ENCODE results near the gene MISP3. TPM values are rescaled to one million over a fixed set of nuclear protein-coding genes. Genes with fewer than 3 reads are reported as not detected.
A peak's percentile ranks its signal among the peaks of the same experiment; 100 is the strongest.

Gene MISP3
- total and polyA plus RNA-seq, 9 of the 15 experiments (the other 6 are each of a cell fraction or from before 2014, with no cell fraction given), result 0.25 to 5.6 (median 1.6) TPM

- TF ChIP-seq, protein P1, sequence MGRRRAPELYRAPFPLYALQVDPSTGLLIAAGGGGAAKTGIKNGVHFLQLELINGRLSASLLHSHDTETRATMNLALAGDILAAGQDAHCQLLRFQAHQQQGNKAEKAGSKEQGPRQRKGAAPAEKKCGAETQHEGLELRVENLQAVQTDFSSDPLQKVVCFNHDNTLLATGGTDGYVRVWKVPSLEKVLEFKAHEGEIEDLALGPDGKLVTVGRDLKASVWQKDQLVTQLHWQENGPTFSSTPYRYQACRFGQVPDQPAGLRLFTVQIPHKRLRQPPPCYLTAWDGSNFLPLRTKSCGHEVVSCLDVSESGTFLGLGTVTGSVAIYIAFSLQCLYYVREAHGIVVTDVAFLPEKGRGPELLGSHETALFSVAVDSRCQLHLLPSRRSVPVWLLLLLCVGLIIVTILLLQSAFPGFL (CRISPR knock-in tag; IDR thresholded peaks at IDR 0.05), result 0 out of 2 replicates have a peak, but pooled peaks have one; percentile 64
- no peak for TF ChIP-seq NCOA4 (IDR thresholded peaks at IDR 0.05; ENCODE audit: partially characterized antibody)
- peak; percentile 83 for TF ChIP-seq SMAD4 (CRISPR knock-in tag; conservative IDR thresholded peaks at IDR 0.05)
- TF ChIP-seq ZNF518B (CRISPR knock-in tag; IDR thresholded peaks at IDR 0.05), result no peak
- no peak for TF ChIP-seq RNF219 (CRISPR knock-in tag; IDR thresholded peaks at IDR 0.05)
- peak in 1 of 2 experiments; percentile 41; a peak in 2 of 4 replicates for TF ChIP-seq SIN3A (IDR thresholded peaks at IDR 0.05; ENCODE audit: borderline replicate concordance in 2 of 2, control insufficient read depth in 1 of 2, low read depth in 2 of 2, low read length in 2 of 2)
- TF ChIP-seq ZNF175 (CRISPR knock-in tag; IDR thresholded peaks at IDR 0.05; ENCODE audit: low read depth), result no peak
- TF ChIP-seq, protein P2, sequence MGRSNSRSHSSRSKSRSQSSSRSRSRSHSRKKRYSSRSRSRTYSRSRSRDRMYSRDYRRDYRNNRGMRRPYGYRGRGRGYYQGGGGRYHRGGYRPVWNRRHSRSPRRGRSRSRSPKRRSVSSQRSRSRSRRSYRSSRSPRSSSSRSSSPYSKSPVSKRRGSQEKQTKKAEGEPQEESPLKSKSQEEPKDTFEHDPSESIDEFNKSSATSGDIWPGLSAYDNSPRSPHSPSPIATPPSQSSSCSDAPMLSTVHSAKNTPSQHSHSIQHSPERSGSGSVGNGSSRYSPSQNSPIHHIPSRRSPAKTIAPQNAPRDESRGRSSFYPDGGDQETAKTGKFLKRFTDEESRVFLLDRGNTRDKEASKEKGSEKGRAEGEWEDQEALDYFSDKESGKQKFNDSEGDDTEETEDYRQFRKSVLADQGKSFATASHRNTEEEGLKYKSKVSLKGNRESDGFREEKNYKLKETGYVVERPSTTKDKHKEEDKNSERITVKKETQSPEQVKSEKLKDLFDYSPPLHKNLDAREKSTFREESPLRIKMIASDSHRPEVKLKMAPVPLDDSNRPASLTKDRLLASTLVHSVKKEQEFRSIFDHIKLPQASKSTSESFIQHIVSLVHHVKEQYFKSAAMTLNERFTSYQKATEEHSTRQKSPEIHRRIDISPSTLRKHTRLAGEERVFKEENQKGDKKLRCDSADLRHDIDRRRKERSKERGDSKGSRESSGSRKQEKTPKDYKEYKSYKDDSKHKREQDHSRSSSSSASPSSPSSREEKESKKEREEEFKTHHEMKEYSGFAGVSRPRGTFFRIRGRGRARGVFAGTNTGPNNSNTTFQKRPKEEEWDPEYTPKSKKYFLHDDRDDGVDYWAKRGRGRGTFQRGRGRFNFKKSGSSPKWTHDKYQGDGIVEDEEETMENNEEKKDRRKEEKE (IDR thresholded peaks at IDR 0.05; ENCODE audit: borderline replicate concordance in 1 of 2, control insufficient read depth in 1 of 2, low read depth in 2 of 2, low read length in 1 of 2), result 0 out of 4 replicates have a peak, but pooled peaks of 1 of the 2 experiments have one; percentile 66
- no peak for TF ChIP-seq ZKSCAN1 (IDR thresholded peaks at IDR 0.05; ENCODE audit: low read depth, low read length)
- TF ChIP-seq ZBTB1 (CRISPR knock-in tag; IDR thresholded peaks at IDR 0.05; ENCODE audit: borderline replicate concordance, low read depth), result peak; percentile 75; the same call in 1 of the 2 replicates
- 0 out of 2 replicates have a peak, but pooled peaks have one; percentile 1 for TF ChIP-seq JUN (IDR thresholded peaks at IDR 0.05; ENCODE audit: borderline replicate concordance, low read depth, low read length)
- no peak for TF ChIP-seq JUN (CRISPR knock-in tag; IDR thresholded peaks at IDR 0.05; ENCODE audit: borderline replicate concordance)
- no peak for TF ChIP-seq MED1 (CRISPR knock-in tag; IDR thresholded peaks at IDR 0.05; ENCODE audit: borderline replicate concordance)
These were observed 807 bp downstream of the MISP3 start (continued) for GRCh38 chr19:14073261-14073924.
